ENCODE measurements around the gene RAD51B. TPM values are rescaled to one million over a fixed set of nuclear protein-coding genes. Genes with fewer than 3 reads are reported as not detected.

RAD51B gene
- polyA plus RNA-seq, 3 donors, result 3.6 to 11.6 (median 9.4) TPM

DNA sequence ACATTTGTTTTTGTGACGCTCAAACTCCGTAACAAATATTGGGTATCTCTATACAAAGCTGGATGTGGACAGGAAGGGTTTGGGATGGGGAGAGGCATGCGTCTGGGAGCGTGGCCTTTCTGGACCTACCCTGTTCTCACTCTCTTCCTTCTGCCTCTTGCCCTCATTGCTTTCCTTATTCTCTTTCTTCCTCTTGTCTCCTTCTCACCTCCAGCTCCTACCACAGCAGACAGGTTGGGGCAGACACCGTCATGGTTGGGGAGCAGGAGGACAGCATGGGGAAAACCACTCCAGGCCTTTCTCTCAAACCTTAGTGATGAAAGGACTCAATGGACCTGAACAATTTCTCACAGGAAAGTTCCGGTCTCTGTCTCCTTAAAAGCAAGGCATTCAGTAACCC is 465.3 kb downstream of the RAD51B start:
- H4K20me1 ChIP-seq (ENCODE audit: insufficient read depth, low read length), result no peaks in the 10 kb centered on the region
- WGBS (ENCODE audit: insufficient coverage), result no CpG with 5 or more reads among the region's 6 CpGs
- no peaks in the 10 kb centered on the region for H3K9me3 ChIP-seq (replicated peaks in 1 of 2; ENCODE audit: control insufficient read depth in 1 of 2, insufficient read depth in 1 of 2, low read length in 2 of 2)
- Mint-ChIP-seq H3K27me3 (ENCODE audit: low read depth in 3 of 3) (peaks cover 0 to 3% (median 0%) of the 10 kb centered on the region in 3 donors), H3K4me1 (peaks cover 49% of the 10 kb centered on the region), H3K36me3 (peaks cover 6 to 7% of the 10 kb centered on the region in 2 donors), H3K27ac (peak overlapping the region in 3 of 7 donors; percentile 32 to 87 (median 81)), H3K9me3 (peaks cover 0 to 5% (median 0%) of the 10 kb centered on the region in 7 donors), H3K4me3 (no peak overlapping the region)
- H3K9ac ChIP-seq (ENCODE audit: insufficient read depth, low read length, poor library complexity, severe bottlenecking), result no peak overlapping the region
- H3K4me3 ChIP-seq (replicated peaks in 1 of 3; ENCODE audit: low read depth in 2 of 3, low read length in 3 of 3), result peak overlapping the region in 1 of 3 experiments; percentile 49
- H2AFZ ChIP-seq (ENCODE audit: insufficient read depth, low read depth, low read length, poor library complexity, severe bottlenecking), result peak overlapping the region; percentile 53
- intact Hi-C loops (cut with micrococcal nuclease), result no loop called here
- no peak for TF ChIP-seq CTCF (IDR thresholded peaks at IDR 0.05)
- H3K4me1 ChIP-seq (ENCODE audit: control insufficient read depth in 1 of 2, insufficient read depth in 2 of 2, low read length in 2 of 2), result peaks cover 42 to 43% of the 10 kb centered on the region in 2 donors
- no peaks in the 10 kb centered on the region for H3K36me3 ChIP-seq (replicated peaks in 1 of 2; ENCODE audit: control insufficient read depth in 1 of 2, insufficient read depth in 2 of 2, low read length in 2 of 2)
- peak overlapping the region in 1 of 2 donors; percentile 61 for H3K27ac ChIP-seq (ENCODE audit: low read depth in 1 of 2, low read length in 2 of 2)
- H3K27me3 ChIP-seq (ENCODE audit: control insufficient read depth in 2 of 2, insufficient read depth in 2 of 2, low read length in 2 of 2), result no peaks in the 10 kb centered on the region
- no peaks in the 10 kb centered on the region for H3K79me2 ChIP-seq (ENCODE audit: insufficient read depth, low read length)
- no peak overlapping the region for H3K4me2 ChIP-seq (replicated peaks; ENCODE audit: extremely low read depth, low read length, poor library complexity, severe bottlenecking)
- no peak for DNase-seq

- Histone ChIP-seq H3K9ac (ENCODE audit: insufficient read depth, low read length, poor library complexity, severe bottlenecking) (no peak overlapping the region), H3K9me3 (replicated peaks in 1 of 2; ENCODE audit: control insufficient read depth in 1 of 2, insufficient read depth in 1 of 2, low read length in 2 of 2) (no peaks in the 10 kb centered on the region), H3K4me2 (replicated peaks; ENCODE audit: extremely low read depth, low read length, poor library complexity, severe bottlenecking) (peak overlapping the region; percentile 52), H3K4me1 (ENCODE audit: control insufficient read depth in 1 of 2, insufficient read depth in 2 of 2, low read length in 2 of 2) (peaks cover 35 to 37% of the 10 kb centered on the region in 2 donors), H3K36me3 (replicated peaks in 1 of 2; ENCODE audit: control insufficient read depth in 1 of 2, insufficient read depth in 2 of 2, low read length in 2 of 2) (no peaks in the 10 kb centered on the region), H3K27me3 (ENCODE audit: control insufficient read depth in 2 of 2, insufficient read depth in 2 of 2, low read length in 2 of 2) (no peaks in the 10 kb centered on the region), H3K27ac (ENCODE audit: low read depth in 1 of 2, low read length in 2 of 2) (peak overlapping the region; percentile 1 to 61), H3K4me3 (replicated peaks in 1 of 3; ENCODE audit: low read depth in 2 of 3, low read length in 3 of 3) (peak overlapping the region in 1 of 3 experiments; percentile 49), H2AFZ (ENCODE audit: insufficient read depth, low read depth, low read length, poor library complexity, severe bottlenecking) (peak overlapping the region; percentile 53), H3K79me2 (ENCODE audit: insufficient read depth, low read length) (no peaks in the 10 kb centered on the region), H4K20me1 (ENCODE audit: insufficient read depth, low read length) (no peaks in the 10 kb centered on the region)
- H3K9me3 Mint-ChIP-seq, result peaks cover 0 to 5% (median 0%) of the 10 kb centered on the region in 7 donors
- no peak for TF ChIP-seq CTCF (IDR thresholded peaks at IDR 0.05)
- intact Hi-C loops (cut with micrococcal nuclease), result no loop called here
- H3K27ac Mint-ChIP-seq, result peak overlapping the region in 6 of 7 donors; percentile 38 to 81 (median 65)
- H3K36me3 Mint-ChIP-seq, result peaks cover 6 to 7% of the 10 kb centered on the region in 2 donors
- H3K4me3 Mint-ChIP-seq, result peak overlapping the region; percentile 32 to 78
- H3K4me1 Mint-ChIP-seq, result peaks cover 42% of the 10 kb centered on the region
- 0% methylated on average over 2 of the region's 11 CpGs for WGBS (ENCODE audit: insufficient coverage)
- H3K27me3 Mint-ChIP-seq (ENCODE audit: low read depth in 3 of 3), result peaks cover 0 to 3% (median 0%) of the 10 kb centered on the region in 3 donors
- peak; percentile 51 to 70 (median 64) for DNase-seq
Observed at GRCh38 chr14:68285421-68286179, 466.0 kb downstream of the RAD51B start.
